H1 (cell line): Measurements from ENCODE around the gene NEDD4L. TPM values are rescaled to one million over a fixed set of nuclear protein-coding genes. Genes with fewer than 3 reads are reported as not detected.

ENCODE experiments used
- CTCF ChIA-PET: fragments of 300-600 bp; sonication (Branson Sonifier 250); formaldehyde crosslinking; loops from one replicate; lab custom pipeline; 2021; ENCODE audit not compliant: partially characterized antibody; lab: Charles Lee
- POLR2A ChIA-PET: fragments of 300-600 bp; sonication (Branson Sonifier 250); formaldehyde crosslinking; loops from one replicate; lab custom pipeline; 2021; ENCODE audit warnings: inconsistent platforms; ENCODE audit not compliant: partially characterized antibody; lab: Charles Lee
- DNase-seq, 2 experiments: peaks; one replicate each; pipeline versions ENCODE4 v3.0.0 to v3.0.0-alpha.2; 2010 to 2022; ENCODE audit warnings: low spot score in 2 of 2, low read depth in 1 of 2, mixed read lengths in 1 of 2
- FAIRE-seq: peaks from 2 replicates; lab custom pipeline; 2011; peaks lifted over from hg19 to GRCh38; lab: Jason Lieb, UNC
- H2AFZ ChIP-seq: 2 replicates; pipeline ENCODE4 v1.8.1; 2012; ENCODE audit warnings: low read length, inconsistent platforms
- H2AK5ac ChIP-seq: 2 replicates; pipeline ENCODE4 v1.6.1; 2013; ENCODE audit warnings: low read depth, low read length
- H2BK120ac ChIP-seq: replicated peaks from 2 replicates; pipeline ENCODE3; 2013; ENCODE audit warnings: low read depth, low read length, inconsistent platforms
- H2BK12ac ChIP-seq: 2 replicates; pipeline ENCODE4 v1.6.1; 2013; ENCODE audit warnings: low read depth, low read length
- H2BK15ac ChIP-seq: 2 replicates; pipeline ENCODE4 v1.6.1; 2013; ENCODE audit warnings: low read length
- H2BK20ac ChIP-seq: 2 replicates; pipeline ENCODE4 v1.6.1; 2013; ENCODE audit warnings: low read length
- H2BK5ac ChIP-seq: 2 replicates; pipeline ENCODE4 v1.6.1; 2013; ENCODE audit warnings: low read depth, low read length
- H3K14ac ChIP-seq: 2 replicates; pipeline ENCODE4 v1.6.1; 2013; ENCODE audit warnings: inconsistent platforms; ENCODE audit not compliant: insufficient read length
- H3K18ac ChIP-seq: 2 replicates; pipeline ENCODE4 v1.6.1; 2013; ENCODE audit warnings: low read length; ENCODE audit errors: extremely low read depth
- H3K23ac ChIP-seq: 2 replicates; pipeline ENCODE4 v1.6.1; 2013; ENCODE audit warnings: inconsistent platforms; ENCODE audit not compliant: insufficient read length
- H3K23me2 ChIP-seq: 2 replicates; pipeline ENCODE4 v1.6.1; 2013; ENCODE audit warnings: low read depth, low read length
- H3K27ac ChIP-seq: 2 replicates; pipeline ENCODE4 v1.6.1; 2011; ENCODE audit warnings: low read depth, low read length, inconsistent platforms
- H3K27me3 ChIP-seq, 4 experiments: replicated peaks in 1 of 4; 1 replicate in 1 of 4; 2 replicates in 3 of 4; pipeline versions ENCODE4 v1.6.1 to v1.8.1; 2011 to 2013; ENCODE audit warnings: low read length in 3 of 4, mild to moderate bottlenecking in 3 of 4, inconsistent platforms in 2 of 4, mixed read lengths in 2 of 4, moderate library complexity in 1 of 4; ENCODE audit not compliant: control insufficient read depth in 3 of 4, insufficient read depth in 3 of 4; ENCODE audit errors: extremely low read depth in 1 of 4
- H3K36me3 ChIP-seq, 4 experiments: 2 replicates each; pipeline versions ENCODE4 v1.6.1 to v1.8.1; 2011 to 2013; ENCODE audit warnings: mild to moderate bottlenecking in 4 of 4, low read length in 3 of 4, moderate library complexity in 2 of 4, control low read depth in 1 of 4, inconsistent platforms in 1 of 4; ENCODE audit not compliant: insufficient read depth in 4 of 4, control insufficient read depth in 2 of 4
- H3K4ac ChIP-seq: replicated peaks from 2 replicates; pipeline ENCODE3; 2013; ENCODE audit warnings: low read length, low read depth, mixed read lengths, inconsistent platforms; ENCODE audit not compliant: insufficient read length
- H3K4me1 ChIP-seq, 4 experiments: replicated peaks in 1 of 4; 1 replicate in 1 of 4; 2 replicates in 3 of 4; pipeline versions ENCODE4 v1.6.1 to v1.8.1; 2011 to 2013; ENCODE audit warnings: low read length in 3 of 4, inconsistent platforms in 2 of 4, mixed read lengths in 1 of 4; ENCODE audit not compliant: insufficient read depth in 4 of 4, control insufficient read depth in 3 of 4
- H3K4me2 ChIP-seq, 2 experiments: 2 replicates each; pipeline versions ENCODE4 v1.6.1 to v1.8.1; 2011 to 2013; ENCODE audit warnings: low read depth in 2 of 2, low read length in 2 of 2, control low read depth in 1 of 2, inconsistent platforms in 1 of 2, mild to moderate bottlenecking in 1 of 2; ENCODE audit not compliant: insufficient read depth in 1 of 2
- H3K4me3 ChIP-seq, 4 experiments: fragments of 200-600, 300-600 bp in 1 of 4; sonication (generic), shearing (Covaris generic), sonication (Bioruptor Twin) in 1 of 4; 2 replicates each; pipeline versions ENCODE4 v1.5.1 to v1.8.1; 2011 to 2016; ENCODE audit warnings: low read length in 4 of 4, low read depth in 3 of 4, control low read depth in 2 of 4, inconsistent platforms in 2 of 4, mild to moderate bottlenecking in 2 of 4, mixed read lengths in 1 of 4, moderate library complexity in 1 of 4; ENCODE audit not compliant: insufficient read depth in 2 of 4; ENCODE audit errors: extremely low read depth in 1 of 4
- H3K56ac ChIP-seq: replicated peaks from 2 replicates; pipeline ENCODE3; 2013; ENCODE audit warnings: low read depth, mild to moderate bottlenecking, mixed read lengths, low read length, inconsistent platforms; ENCODE audit not compliant: insufficient read length
- H3K79me1 ChIP-seq: 2 replicates; pipeline ENCODE4 v1.6.1; 2013; ENCODE audit warnings: low read depth, low read length, control low read depth
- H3K79me2 ChIP-seq, 2 experiments: 2 replicates each; pipeline versions ENCODE4 v1.6.1 to v1.8.1; 2012 to 2013; ENCODE audit warnings: low read length in 2 of 2, mild to moderate bottlenecking in 2 of 2, inconsistent platforms in 1 of 2; ENCODE audit not compliant: insufficient read depth in 2 of 2, control insufficient read depth in 1 of 2
- H3K9ac ChIP-seq, 4 experiments: replicated peaks in 1 of 4; 1 replicate in 1 of 4; 2 replicates in 3 of 4; pipeline versions ENCODE4 v1.6.1 to v1.8.1; 2011 to 2013; ENCODE audit warnings: low read depth in 3 of 4, low read length in 3 of 4, control low read depth in 2 of 4, mild to moderate bottlenecking in 2 of 4, moderate library complexity in 2 of 4, inconsistent platforms in 1 of 4; ENCODE audit errors: extremely low read depth in 1 of 4
- H3K9me3 ChIP-seq, 2 experiments: 2 replicates each; pipeline versions ENCODE4 v1.6.1 to v1.8.1; 2012 to 2013; ENCODE audit warnings: mild to moderate bottlenecking in 2 of 2, moderate library complexity in 2 of 2, control low read depth in 1 of 2, inconsistent platforms in 1 of 2, low read depth in 1 of 2, low read length in 1 of 2, mixed read lengths in 1 of 2; ENCODE audit not compliant: insufficient read depth in 2 of 2
- H4K20me1 ChIP-seq, 2 experiments: replicated peaks in 1 of 2; 2 replicates each; pipeline versions ENCODE3 to v1.8.1; 2011 to 2013; ENCODE audit warnings: inconsistent platforms in 2 of 2, low read length in 2 of 2, mild to moderate bottlenecking in 1 of 2; ENCODE audit not compliant: insufficient read depth in 2 of 2, control insufficient read depth in 1 of 2
- H4K5ac ChIP-seq: 2 replicates; pipeline ENCODE4 v1.6.1; 2013; ENCODE audit warnings: low read length, low read depth, mixed read lengths, inconsistent platforms; ENCODE audit not compliant: insufficient read length
- H4K8ac ChIP-seq: 2 replicates; pipeline ENCODE4 v1.8.0; 2013; ENCODE audit warnings: mild to moderate bottlenecking, moderate library complexity, low read length, inconsistent platforms; ENCODE audit not compliant: insufficient read depth; ENCODE audit errors: extremely low read depth
- H4K91ac ChIP-seq: replicated peaks from 2 replicates; pipeline ENCODE3; 2013; ENCODE audit warnings: low read length, mixed read lengths, inconsistent platforms; ENCODE audit not compliant: insufficient read length
- HDAC6 ChIP-seq: IDR thresholded peaks from one replicate; pipeline ENCODE4 v1.7.1; 2012; ENCODE audit warnings: low read depth, mild to moderate bottlenecking, inconsistent platforms, low read length, moderate library complexity
- KDM1A ChIP-seq: fragments of 200-600, 300-600 bp; sonication (generic); IDR thresholded peaks from 2 replicates; pipeline ENCODE4 v1.7.1; 2016; ENCODE audit warnings: mild to moderate bottlenecking, low read length, borderline replicate concordance
- MAFK ChIP-seq: IDR thresholded peaks from 2 replicates; pipeline ENCODE4 v1.6.1; 2012; ENCODE audit warnings: low read depth, mild to moderate bottlenecking, improper control_type of control experiment, low read length
- SIX5 ChIP-seq: IDR thresholded peaks from 2 replicates; pipeline ENCODE4 v1.6.1; 2011; ENCODE audit warnings: mild to moderate bottlenecking, low read depth, low read length
- SP4 ChIP-seq: IDR thresholded peaks from 2 replicates; pipeline ENCODE4 v1.6.1; 2012; ENCODE audit warnings: low read length, inconsistent platforms
- TAF1 ChIP-seq: IDR thresholded peaks from 2 replicates; pipeline ENCODE4 v1.6.1; 2011; ENCODE audit warnings: mild to moderate bottlenecking, low read depth, low read length
- TAF7 ChIP-seq: optimal IDR thresholded peaks from 2 replicates; pipeline ENCODE3; 2011; ENCODE audit warnings: low read depth, mild to moderate bottlenecking, inconsistent platforms, low read length, moderate library complexity, borderline replicate concordance
- TEAD4 ChIP-seq: IDR thresholded peaks from 2 replicates; pipeline ENCODE4 v1.6.1; 2012; ENCODE audit warnings: low read depth, low read length, inconsistent platforms, mixed read lengths
- WGBS, 2 experiments: shearing (Covaris generic) in 1 of 2; methylation state at CpG; one replicate each; pipeline versions ENCODE4 v1.1.6 to v1.1.7; 2013 to 2015; ENCODE audit warnings: low lambda C conversion rate in 2 of 2, mixed read lengths in 2 of 2, inconsistent platforms in 1 of 2, low coverage in 1 of 2, missing lambda C conversion rate in 1 of 2; ENCODE audit not compliant: insufficient replicate concordance in 2 of 2, insufficient coverage in 1 of 2, insufficient read length in 1 of 2; ENCODE audit errors: extremely low coverage in 1 of 2, missing lambda C conversion rate in 1 of 2; 5-methylcytosine and 5-hydroxymethylcytosine counted together
- polyA plus RNA-seq, 7 experiments: library from polyadenylated mRNA; depleted of rRNA in 3 of 7; stranded (reverse) in 5 of 7; unstranded in 2 of 7; fragments of >200 nt in 5 of 7; fragments of 200-250 nt in 2 of 7; gene quantifications; 1 replicate in 5 of 7; 2 replicates in 1 of 7; 4 replicates in 1 of 7; pipeline versions ENCODE4 v1.2.1 to v1.2.3, GENCODE V29; 2011 to 2013; ENCODE audit warnings: missing spikeins in 2 of 7, mixed read lengths in 2 of 7
- total RNA-seq: library from RNA; stranded (reverse); fragmentation: NEBNext Ultra II Directional; extraction: Animal tissue kit (Norgen Biotek cat#: 25700); gene quantifications from 2 replicates; pipeline ENCODE4 v1.2.1, GENCODE V29; 2021

The NEDD4L gene
- total and polyA plus RNA-seq, 2 of the 8 experiments (the other 6 are each of a cell fraction or from before 2014, with no cell fraction given) = 37.3 to 69.8 TPM

DNA sequence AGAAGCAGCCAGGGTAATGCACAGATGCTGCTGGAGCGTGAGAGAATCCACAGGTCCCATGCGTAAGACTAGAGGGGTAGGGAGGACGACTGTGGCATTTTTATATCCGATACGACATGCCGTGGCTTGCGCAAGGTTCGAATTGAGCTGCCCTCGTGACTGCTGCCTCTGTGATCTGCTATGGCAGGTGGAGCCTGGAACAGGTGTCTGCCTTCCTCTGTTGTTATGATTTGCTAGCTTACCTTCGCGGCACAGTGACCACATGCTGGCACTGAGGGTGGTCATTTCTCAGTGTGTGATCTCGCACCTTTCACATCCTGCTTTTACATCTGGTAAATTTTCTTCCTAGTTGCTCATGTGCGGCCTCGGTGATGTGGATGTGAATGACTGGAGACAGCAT lies 344.7 kb downstream of the NEDD4L start:
- POLR2A ChIA-PET = no interaction called here
- Histone ChIP-seq H4K8ac (no peak overlapping the region), H3K79me2 (no peaks in the 10 kb centered on the region), H3K14ac (no peak overlapping the region), H3K4me1 (peaks cover 0 to 7% (median 0%) of the 10 kb centered on the region in 4 experiments; a peak in 3 of 7 replicates), H4K91ac (no peak overlapping the region), H3K27ac (no peak overlapping the region), H3K4me2 (no peak overlapping the region), H2BK12ac (no peak overlapping the region), H2BK120ac (no peak overlapping the region), H3K36me3 (peaks cover 13 to 72% (median 34%) of the 10 kb centered on the region in 4 experiments), H3K9ac (no peak overlapping the region), H3K23me2 (no peaks in the 10 kb centered on the region), H2AK5ac (no peak overlapping the region), H3K27me3 (no peaks in the 10 kb centered on the region), H3K56ac (no peak overlapping the region), H4K5ac (no peak overlapping the region), H2BK15ac (no peak overlapping the region), H3K18ac (no peak overlapping the region), H2AFZ (no peak overlapping the region), H3K79me1 (no peaks in the 10 kb centered on the region; the same call in 1 of the 2 replicates), H3K4ac (no peak overlapping the region), H3K23ac (no peak overlapping the region), H4K20me1 (no peaks in the 10 kb centered on the region), H2BK5ac (no peak overlapping the region), H3K9me3 (no peaks in the 10 kb centered on the region), H2BK20ac (no peak overlapping the region), H3K4me3 (no peak overlapping the region)
- TF ChIP-seq SIX5 (no peak), MAFK (no peak), KDM1A (no peak), TAF7 (no peak), SP4 (no peak), HDAC6 (no peak), TAF1 (no peak), TEAD4 (no peak)
- FAIRE-seq (no peak), DNase-seq (no peak)
- CTCF ChIA-PET = interaction anchor here (0.9 kb wide), 1 partner anchor 9 kb away, joined by 3 read pairs; no protein-coding TSS in a partner anchor
- 88% methylated on average over 14 of the region's 14 CpGs; no CpG with 5 or more reads in 1 of the 2 experiments for WGBS, 2 experiments
